ENCODE data around the gene XAB2. TPM values are rescaled to one million over a fixed set of nuclear protein-coding genes. Genes with fewer than 3 reads are reported as not detected.

The XAB2 gene
- polyA plus RNA-seq (2012; ENCODE audit: missing spikeins), result 10.3 TPM

DNA sequence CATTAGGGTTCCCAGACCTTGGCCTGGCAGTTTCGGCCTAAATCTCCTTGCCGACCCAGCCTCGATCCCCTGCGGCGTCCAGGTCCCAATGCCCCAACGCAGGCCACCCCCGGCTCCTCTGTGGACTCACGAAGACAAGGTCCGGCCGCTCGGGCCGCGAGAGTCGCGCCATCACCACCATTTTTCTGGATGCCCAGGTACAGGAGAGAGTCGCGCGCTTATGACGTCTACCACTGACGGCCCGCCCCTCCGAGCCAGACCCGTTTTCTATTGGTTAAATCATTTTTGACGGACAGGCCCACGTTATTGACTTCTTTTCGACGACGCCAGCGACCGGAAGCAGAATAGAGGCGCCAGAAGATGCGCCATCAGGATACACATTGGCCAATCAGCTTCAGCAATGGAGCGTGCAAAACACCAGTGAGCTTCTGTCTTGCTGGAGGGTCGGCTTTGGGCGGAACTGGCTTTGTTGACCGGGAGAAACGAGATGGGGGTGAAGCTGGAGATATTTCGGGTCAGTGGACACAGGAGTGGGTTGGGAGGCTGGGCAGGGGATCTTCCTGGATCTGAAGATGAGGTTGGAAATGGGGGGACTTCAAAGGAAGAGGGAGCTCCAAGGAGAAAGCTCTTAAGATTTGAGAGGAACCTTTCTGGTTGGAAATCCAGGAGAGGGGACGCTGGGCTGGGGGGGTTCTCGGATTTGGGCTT is at the start of gene XAB2, which contains the start of gene PET100:
TSS of gene XAB2 (minus strand) at position 199 of the 708 bp plus-strand sequence. CDS start at position 181, 18 bp downstream.
TSS of gene PET100 (plus strand) at position 447 of the 708 bp plus-strand sequence. CDS start at position 488, 41 bp downstream.
- peak; percentile 75 for TF ChIP-seq TAF1 (IDR thresholded peaks at IDR 0.05; ENCODE audit: borderline replicate concordance, low read depth, low read length)
- TF ChIP-seq POLR2A (IDR thresholded peaks at IDR 0.05; ENCODE audit: low read depth, low read length), result peak; percentile 69; the same call in 1 of the 2 replicates
- peak; percentile 44; the same call in 1 of the 2 replicates for TF ChIP-seq POLR2AphosphoS5 (IDR thresholded peaks at IDR 0.05; ENCODE audit: low read depth, low read length)
- FAIRE-seq, result peak; percentile 100
- DNase-seq (ENCODE audit: insufficient read length), result peak; percentile 98

GRCh38 chr19:7677669-7678311 is 48.4 kb upstream of the XAB2 start:
- no peak for FAIRE-seq
- no peak for DNase-seq (ENCODE audit: insufficient read length)
- TF ChIP-seq POLR2A (IDR thresholded peaks at IDR 0.05; ENCODE audit: low read depth, low read length), result no peak
- TF ChIP-seq POLR2AphosphoS5 (IDR thresholded peaks at IDR 0.05; ENCODE audit: low read depth, low read length), result no peak
- TF ChIP-seq TAF1 (IDR thresholded peaks at IDR 0.05; ENCODE audit: borderline replicate concordance, low read depth, low read length), result no peak

- DNase-seq (ENCODE audit: insufficient read length) (no peak), FAIRE-seq (no peak)
- TF ChIP-seq POLR2A (IDR thresholded peaks at IDR 0.05; ENCODE audit: low read depth, low read length) (no peak), TAF1 (IDR thresholded peaks at IDR 0.05; ENCODE audit: borderline replicate concordance, low read depth, low read length) (no peak), POLR2AphosphoS5 (IDR thresholded peaks at IDR 0.05; ENCODE audit: low read depth, low read length) (no peak)
These were observed 47.5 kb upstream of the XAB2 start, which contains the start of gene MCEMP1 for GRCh38 chr19:7676854-7677253. Gene MCEMP1 (plus strand): TSS chr19:7677090. CDS start chr19:7677121, 31 bp downstream.

DNA sequence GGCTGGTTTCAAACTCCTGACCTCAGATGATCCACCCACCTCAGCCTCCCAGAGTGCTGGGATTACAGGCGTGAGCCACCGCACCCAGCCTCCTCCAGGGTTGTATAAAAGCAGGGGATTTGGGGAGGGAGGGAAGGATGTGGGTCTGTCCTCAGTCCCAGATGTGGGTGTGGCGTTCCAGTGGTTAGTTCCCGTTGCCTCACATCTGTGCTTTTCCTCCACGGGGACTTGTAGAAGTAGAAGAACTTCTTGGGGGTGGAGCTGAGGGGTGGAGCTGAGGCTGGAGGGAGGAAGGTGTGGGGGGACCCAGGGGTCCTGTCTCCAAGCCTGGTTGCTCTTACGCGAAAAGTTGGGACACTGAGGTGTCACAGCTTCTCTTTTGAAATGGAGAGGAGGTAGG is 47.0 kb upstream of the XAB2 start:
- FAIRE-seq (peak; percentile 17), DNase-seq (ENCODE audit: insufficient read length) (no peak)
- TF ChIP-seq POLR2A (IDR thresholded peaks at IDR 0.05; ENCODE audit: low read depth, low read length) (no peak), TAF1 (IDR thresholded peaks at IDR 0.05; ENCODE audit: borderline replicate concordance, low read depth, low read length) (no peak), POLR2AphosphoS5 (IDR thresholded peaks at IDR 0.05; ENCODE audit: low read depth, low read length) (no peak)

- DNase-seq (ENCODE audit: insufficient read length), result no peak
- TF ChIP-seq TAF1 (IDR thresholded peaks at IDR 0.05; ENCODE audit: borderline replicate concordance, low read depth, low read length) (no peak), POLR2A (IDR thresholded peaks at IDR 0.05; ENCODE audit: low read depth, low read length) (no peak), POLR2AphosphoS5 (IDR thresholded peaks at IDR 0.05; ENCODE audit: low read depth, low read length) (no peak)
- no peak for FAIRE-seq
These were observed 45.0 kb upstream of the XAB2 start for GRCh38 chr19:7674010-7675005.

DNA sequence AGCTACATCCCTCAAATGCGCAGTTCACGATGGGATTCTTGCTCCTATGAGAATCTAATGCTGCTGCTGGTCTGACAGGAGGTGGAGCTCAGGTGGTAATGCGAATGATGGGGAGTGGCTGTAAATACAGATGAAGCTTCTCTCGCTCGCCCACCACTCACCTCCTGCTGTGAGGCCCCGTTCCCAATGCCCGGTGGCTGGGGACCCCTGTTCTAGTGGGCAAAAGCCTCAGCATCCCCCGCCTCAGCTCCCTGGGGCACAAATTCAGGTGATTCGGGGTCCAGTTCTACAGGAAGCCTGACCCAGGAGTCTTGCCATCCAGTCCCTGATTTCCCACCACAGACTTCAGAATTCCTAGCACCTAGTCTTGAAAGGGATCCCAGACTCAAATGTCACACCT is 43.2 kb upstream of the XAB2 start:
- TF ChIP-seq POLR2A (IDR thresholded peaks at IDR 0.05; ENCODE audit: low read depth, low read length) (no peak), POLR2AphosphoS5 (IDR thresholded peaks at IDR 0.05; ENCODE audit: low read depth, low read length) (no peak), TAF1 (IDR thresholded peaks at IDR 0.05; ENCODE audit: borderline replicate concordance, low read depth, low read length) (no peak)
- FAIRE-seq (no peak), DNase-seq (ENCODE audit: insufficient read length) (no peak)

DNA sequence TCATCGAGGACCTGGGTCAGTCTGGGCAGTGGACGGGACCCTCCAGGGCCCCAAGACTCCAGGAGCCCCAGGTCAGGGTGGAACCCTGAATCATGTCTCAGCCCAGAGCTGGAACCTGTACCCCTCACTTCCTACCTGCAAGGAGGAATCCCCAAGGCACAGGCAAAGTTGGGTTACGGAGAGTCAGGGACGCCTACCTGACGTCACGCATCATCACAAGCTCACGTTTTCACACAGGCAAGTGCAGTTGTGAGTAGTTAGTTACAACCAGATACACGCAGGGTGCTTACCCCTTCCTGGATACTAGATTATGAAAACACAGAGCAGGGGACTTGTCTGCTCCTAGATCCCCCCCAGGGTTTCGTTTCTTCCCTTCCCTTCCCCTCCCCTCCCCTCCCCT is 41.4 kb upstream of the XAB2 start:
- FAIRE-seq, result no peak
- DNase-seq (ENCODE audit: insufficient read length), result no peak
- TF ChIP-seq POLR2A (IDR thresholded peaks at IDR 0.05; ENCODE audit: low read depth, low read length), result no peak
- TF ChIP-seq TAF1 (IDR thresholded peaks at IDR 0.05; ENCODE audit: borderline replicate concordance, low read depth, low read length), result no peak
- no peak for TF ChIP-seq POLR2AphosphoS5 (IDR thresholded peaks at IDR 0.05; ENCODE audit: low read depth, low read length)

- no peak for DNase-seq (ENCODE audit: insufficient read length)
- FAIRE-seq, result no peak
- TF ChIP-seq POLR2AphosphoS5 (IDR thresholded peaks at IDR 0.05; ENCODE audit: low read depth, low read length), result no peak
- no peak for TF ChIP-seq TAF1 (IDR thresholded peaks at IDR 0.05; ENCODE audit: borderline replicate concordance, low read depth, low read length)
- no peak for TF ChIP-seq POLR2A (IDR thresholded peaks at IDR 0.05; ENCODE audit: low read depth, low read length)
These were observed 40.9 kb upstream of the XAB2 start for GRCh38 chr19:7670150-7670783.

- no peak for DNase-seq (ENCODE audit: insufficient read length)
- FAIRE-seq, result no peak
These were observed 40.3 kb upstream of the XAB2 start for GRCh38 chr19:7669641-7670040.

DNA sequence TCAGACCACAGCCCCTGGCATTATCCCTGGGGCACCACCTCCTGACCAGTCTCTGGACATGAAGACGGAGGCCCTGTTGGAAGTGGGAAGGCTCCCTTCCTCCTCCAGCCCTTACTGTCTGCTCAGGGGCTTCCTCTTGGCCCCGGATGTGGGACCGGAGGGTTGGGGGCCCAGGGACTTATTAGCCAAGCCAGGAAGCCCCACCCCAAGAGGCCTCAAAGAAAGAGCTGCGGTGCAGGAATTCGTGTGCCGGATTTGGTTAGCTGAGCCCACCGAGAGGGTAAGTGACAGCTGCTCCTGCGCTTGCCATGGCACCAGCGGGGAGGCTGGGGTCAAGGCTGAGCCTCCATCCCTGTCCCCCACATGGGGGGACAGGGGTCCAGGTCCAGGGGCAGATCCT is 39.5 kb upstream of the XAB2 start, which contains the start of gene RETN:
TSS of gene RETN (plus strand) at position 208 of the 400 bp plus-strand sequence. CDS start 278 bp downstream, outside the sequence.
- TF ChIP-seq POLR2A (IDR thresholded peaks at IDR 0.05; ENCODE audit: low read depth, low read length) (no peak), POLR2AphosphoS5 (IDR thresholded peaks at IDR 0.05; ENCODE audit: low read depth, low read length) (no peak), TAF1 (IDR thresholded peaks at IDR 0.05; ENCODE audit: borderline replicate concordance, low read depth, low read length) (no peak)
- FAIRE-seq (no peak), DNase-seq (ENCODE audit: insufficient read length) (no peak)

More at GRCh38 chr19:7669641-7670040, 40.3 kb upstream of the XAB2 start:
- TF ChIP-seq POLR2A (IDR thresholded peaks at IDR 0.05; ENCODE audit: low read depth, low read length) (no peak), TAF1 (IDR thresholded peaks at IDR 0.05; ENCODE audit: borderline replicate concordance, low read depth, low read length) (no peak), POLR2AphosphoS5 (IDR thresholded peaks at IDR 0.05; ENCODE audit: low read depth, low read length) (no peak)
